DND-41 (cell line): ENCODE data around the gene NDUFAF5.

Source experiments
- CTCF ChIP-seq: IDR thresholded peaks from 2 replicates; pipeline ENCODE4 v1.5.1; 2012; ENCODE audit warnings: borderline replicate concordance, low read length, moderate library complexity, mild to moderate bottlenecking; ENCODE audit not compliant: poor library complexity, severe bottlenecking; ENCODE audit errors: extremely low read depth
- EZH2 ChIP-seq: IDR thresholded peaks from 3 replicates; pipeline ENCODE4 v1.6.1; 2012; ENCODE audit warnings: borderline replicate concordance, low read depth, mild to moderate bottlenecking, moderate library complexity, low read length, inconsistent platforms; ENCODE audit not compliant: severe bottlenecking

GRCh38 chr20:13809373-13809772, 24.5 kb downstream of the NDUFAF5 start:
- TF ChIP-seq EZH2 (no peak), CTCF (no peak)
